GM18517 (cell line): Measurements from ENCODE around the gene ITM2A.

ENCODE experiments used
- ATAC-seq: cut with Tn5 transposase; IDR thresholded peaks from one replicate; pipeline ENCODE4 v1.9.1; 2021; ENCODE audit warnings: mild to moderate bottlenecking, moderate library complexity; ENCODE audit not compliant: unreplicated experiment

Gene ITM2A

GRCh38 chrX:79366873-79367749 is at the start of gene ITM2A:
Gene ITM2A, minus strand, starts transcription at chrX:79367334. Its CDS starts 119 bp downstream, at chrX:79367215.
- peak; percentile 68 for ATAC-seq

DNA sequence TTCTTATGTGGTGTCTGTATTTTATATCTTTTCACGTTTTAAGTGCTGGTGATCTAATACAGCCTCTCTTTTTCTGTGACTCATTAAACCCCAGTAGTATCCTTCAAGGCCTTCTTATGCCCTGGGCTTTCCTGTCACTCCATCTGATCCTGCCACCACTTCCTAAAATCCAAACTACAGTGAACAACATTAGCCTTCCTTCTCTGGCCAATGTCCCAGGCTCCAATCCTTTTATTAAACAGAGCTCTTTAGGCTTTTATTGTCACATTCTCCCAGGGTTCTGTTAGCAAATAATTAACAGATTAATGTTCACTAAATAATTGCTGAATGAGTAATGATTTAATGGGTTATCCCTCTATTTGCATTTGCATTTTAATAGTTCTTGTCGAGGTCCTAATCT is 47.9 kb upstream of the ITM2A start:
- no peak for ATAC-seq

DNA sequence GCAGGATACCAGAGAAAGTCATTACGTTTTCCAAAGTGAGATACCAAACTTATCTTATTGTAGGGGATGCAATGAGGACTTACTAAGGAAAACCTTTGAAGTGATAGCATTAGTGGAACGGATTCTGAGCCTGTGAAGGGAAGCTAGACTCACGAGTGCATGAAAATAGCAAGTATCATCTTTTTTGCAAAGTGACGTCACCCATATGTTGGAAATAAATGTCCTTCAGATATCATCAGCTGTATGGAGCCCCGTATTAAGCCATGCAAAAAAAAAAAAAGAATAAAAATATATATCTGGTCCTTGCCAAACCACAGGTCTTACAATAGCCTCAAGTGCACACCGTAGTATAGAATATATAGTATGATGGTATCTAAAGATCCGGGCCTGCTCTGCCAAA is 46.8 kb upstream of the ITM2A start:
- no peak for ATAC-seq

GRCh38 chrX:79412972-79413371 is 45.8 kb upstream of the ITM2A start:
- no peak for ATAC-seq

GRCh38 chrX:79412166-79412565 is 45.0 kb upstream of the ITM2A start:
- ATAC-seq, result no peak

DNA sequence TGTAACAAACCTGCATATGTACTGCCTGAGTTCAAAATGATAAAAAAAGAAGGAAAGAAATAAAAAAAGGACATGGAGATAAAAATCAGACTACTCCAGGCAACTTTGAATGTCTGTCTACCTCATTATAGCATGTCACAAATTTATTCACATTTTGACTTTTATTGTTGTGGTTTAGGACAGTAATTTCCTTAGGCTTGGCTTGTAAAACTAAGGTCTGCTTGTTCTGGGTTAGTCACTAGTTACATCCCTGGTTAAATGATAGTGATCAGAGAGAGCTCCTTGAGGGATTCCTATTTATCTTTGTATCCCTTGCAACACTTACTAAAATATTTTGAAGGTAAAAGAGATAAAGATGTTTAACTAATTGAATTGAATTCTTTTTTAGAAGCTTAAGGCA is 42.5 kb upstream of the ITM2A start:
- no peak for ATAC-seq

GRCh38 chrX:79408623-79409322 is 41.6 kb upstream of the ITM2A start:
- no peak for ATAC-seq

DNA sequence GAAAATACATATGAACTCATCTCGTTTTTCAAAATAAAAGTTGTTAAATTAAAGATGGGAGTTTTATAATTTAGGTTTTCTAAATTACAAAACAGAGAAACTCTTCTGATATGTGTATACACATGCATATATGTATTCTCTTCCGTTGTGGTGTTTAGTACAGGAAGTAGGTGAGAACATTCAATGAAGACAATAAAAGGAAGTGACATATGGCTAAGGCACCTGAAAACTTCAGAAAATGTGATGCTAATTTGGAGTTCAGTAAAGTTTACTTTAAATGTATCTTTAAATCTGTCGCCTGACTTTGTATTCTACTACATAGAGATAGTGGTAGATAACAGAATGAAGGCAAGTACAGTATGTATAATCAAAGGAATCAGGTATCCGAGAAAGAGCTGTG is 33.5 kb upstream of the ITM2A start:
- no peak for ATAC-seq

GRCh38 chrX:79375340-79375739 is 8.2 kb upstream of the ITM2A start:
- no peak for ATAC-seq

GRCh38 chrX:79371640-79372039 is 4.5 kb upstream of the ITM2A start:
- no peak for ATAC-seq

DNA sequence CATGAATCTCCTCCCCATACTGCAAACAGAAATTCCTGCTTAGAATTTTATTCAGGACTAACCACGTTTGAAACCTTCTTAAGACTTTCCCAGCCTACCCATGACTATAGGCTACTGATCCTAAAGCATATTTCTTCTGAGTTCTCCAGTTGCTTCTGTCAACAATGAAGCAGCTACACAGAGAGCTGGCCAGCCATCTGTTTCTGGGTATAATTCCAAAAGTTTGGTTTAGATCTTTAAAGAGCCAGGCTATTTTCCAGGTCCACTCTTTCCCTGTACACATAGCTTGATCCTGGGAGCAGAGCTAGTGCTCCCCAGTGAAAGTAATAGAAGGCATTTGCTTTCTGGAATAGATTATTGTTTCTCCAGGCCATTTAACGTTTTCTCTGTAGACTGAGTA is 4.0 kb upstream of the ITM2A start:
- ATAC-seq, result no peak

- ATAC-seq, result no peak
Observed at GRCh38 chrX:79369871-79370270, 2.7 kb upstream of the ITM2A start.

GRCh38 chrX:79368441-79368840 is 1.3 kb upstream of the ITM2A start:
- no peak for ATAC-seq

DNA sequence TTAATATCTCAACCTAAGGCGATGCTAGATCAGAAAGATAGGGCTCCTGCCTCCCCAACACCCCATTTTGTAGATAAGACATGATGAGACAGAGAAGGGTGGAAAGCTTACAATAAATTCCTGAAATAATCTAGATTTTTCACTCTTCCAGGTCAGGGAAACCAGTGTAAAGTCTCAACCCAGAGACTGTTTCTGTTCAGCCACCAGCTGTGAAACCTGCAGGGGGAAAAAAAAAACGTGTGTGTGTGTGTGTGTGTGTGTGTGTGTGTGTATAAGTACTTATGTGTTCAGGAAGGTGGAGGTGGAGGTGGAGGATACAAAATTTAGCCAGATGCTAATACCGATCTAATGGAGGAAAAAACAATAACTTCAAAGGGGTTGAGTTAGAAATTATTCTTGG is 773 bp upstream of the ITM2A start:
- no peak for ATAC-seq

GRCh38 chrX:79366556-79366872 is 620 bp downstream of the ITM2A start:
- no peak for ATAC-seq

DNA sequence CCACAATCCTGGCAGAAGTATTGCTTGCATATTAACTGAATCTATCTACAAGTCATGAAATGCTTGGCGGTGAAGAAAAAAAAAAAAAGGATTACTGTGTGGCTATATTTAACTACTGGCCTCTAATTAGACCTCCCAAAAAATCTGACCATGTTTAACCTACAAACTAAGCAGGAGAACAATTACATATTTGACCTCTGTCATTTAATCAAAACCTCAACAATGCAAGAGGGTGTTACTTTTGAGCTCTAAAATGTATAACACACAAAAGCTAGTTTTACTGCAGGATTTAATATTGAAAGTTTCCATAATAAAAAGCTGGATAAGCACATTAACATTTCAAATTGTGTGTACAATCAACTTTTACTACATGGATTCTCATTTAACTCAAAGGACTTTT is 1.5 kb downstream of the ITM2A start:
- no peak for ATAC-seq

DNA sequence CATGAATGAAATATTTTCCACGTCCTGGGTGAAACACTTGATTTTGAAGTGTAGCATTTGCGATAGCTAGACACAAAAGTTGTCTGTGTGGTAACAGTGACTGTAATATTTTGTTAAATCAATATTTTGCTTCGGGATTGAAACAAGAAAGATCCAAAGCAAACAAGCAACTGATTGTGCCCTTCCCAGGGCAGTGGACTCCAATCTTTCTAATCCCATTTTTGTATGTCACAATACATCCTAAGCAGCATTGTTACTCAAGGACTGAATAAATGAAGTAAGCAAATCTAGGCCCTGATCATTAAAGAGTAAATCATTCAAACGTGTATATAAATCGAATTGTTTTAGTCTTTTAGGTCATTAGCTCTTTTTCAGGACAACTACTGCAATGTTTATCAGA is 2.8 kb downstream of the ITM2A start:
- no peak for ATAC-seq

DNA sequence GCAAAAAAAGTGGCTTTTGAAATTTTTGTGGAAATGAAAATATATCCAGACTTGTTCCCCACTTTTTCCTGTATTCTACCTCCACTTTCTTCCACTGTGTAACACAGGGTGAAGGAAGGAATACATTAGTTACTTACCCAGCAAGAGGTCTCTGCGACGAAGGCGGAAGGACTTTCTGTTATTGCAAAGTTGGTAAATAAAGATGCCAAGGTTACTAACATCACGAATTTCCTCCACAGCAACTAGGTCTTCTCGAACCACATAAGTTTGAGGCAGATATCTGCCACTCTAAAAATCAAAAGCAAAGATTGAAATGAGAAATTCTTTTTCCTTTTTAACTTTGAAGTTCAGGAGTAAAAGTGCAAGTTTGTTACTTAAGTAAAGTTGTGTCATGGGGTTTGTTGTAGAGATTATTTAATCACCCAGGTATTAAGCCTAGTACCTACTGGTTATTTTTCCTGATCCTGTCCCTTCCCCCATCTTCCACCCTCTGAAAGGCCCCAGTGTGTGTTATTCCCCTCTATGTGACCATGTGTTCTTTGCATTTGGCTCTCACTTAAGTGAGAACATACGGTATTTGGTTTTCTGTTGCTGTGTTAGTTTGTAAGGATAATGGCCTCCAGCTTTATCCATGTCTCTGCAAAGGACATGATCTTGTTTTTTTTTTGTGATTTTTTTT is 5.8 kb downstream of the ITM2A start:
- no peak for ATAC-seq

DNA sequence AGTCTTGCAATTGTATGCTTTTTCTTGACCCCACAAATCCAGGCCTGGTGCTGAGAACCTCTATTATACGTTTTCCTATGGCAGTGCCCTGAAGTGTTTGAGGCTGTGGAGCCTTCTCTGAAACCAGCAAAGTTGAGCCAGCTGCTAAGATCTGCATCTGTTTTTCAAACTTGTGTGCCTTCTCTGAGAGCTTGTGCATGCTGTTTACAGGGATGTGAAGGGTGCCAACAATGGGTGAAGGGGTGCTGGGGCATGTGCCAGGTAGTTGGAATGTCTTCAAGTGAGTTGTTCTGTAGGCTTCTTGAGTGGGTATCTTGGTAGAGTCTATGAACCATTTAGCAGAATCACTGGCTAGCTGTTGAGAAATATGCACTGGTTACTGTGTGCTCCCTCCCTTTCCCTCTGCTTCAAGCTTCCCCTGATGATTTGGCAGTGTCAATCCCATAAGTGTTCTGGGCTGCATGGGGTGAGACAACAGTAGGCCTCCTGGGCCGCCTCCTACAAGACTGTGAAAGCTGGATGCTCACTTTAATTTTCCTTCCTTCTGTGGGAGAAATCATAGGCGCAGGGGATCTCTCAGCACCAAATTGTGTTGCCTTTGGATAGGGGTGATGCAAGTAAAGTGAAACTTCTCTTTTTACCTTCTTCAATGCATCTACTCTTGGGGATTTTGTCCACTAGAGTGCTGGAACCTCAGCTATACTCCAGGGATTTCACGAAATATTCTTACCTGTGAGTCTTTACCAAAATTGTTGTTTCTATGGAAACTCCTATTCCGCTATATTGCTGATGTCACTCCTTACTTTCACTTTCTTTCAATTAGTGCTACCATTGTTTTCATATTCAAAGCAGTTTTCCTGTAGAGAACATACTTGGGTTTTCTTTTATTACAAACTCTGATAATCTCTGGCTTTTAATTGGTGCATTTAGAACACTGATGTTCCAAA is 30.0 kb downstream of the ITM2A start:
- ATAC-seq, result no peak

GRCh38 chrX:79330022-79330421 is 37.1 kb downstream of the ITM2A start:
- ATAC-seq, result no peak
